GM19438 (cell line): Measurements from ENCODE around the gene GPRASP2.
"Not testable (repeated sequence)": the region's sequence is repeated elsewhere in the genome, so short reads cannot be mapped to it uniquely, and the experiment has no call there.

Experiments
- ATAC-seq: cut with Tn5 transposase; IDR thresholded peaks from one replicate; pipeline ENCODE4 v1.9.1; 2021; ENCODE audit warnings: low read depth; ENCODE audit not compliant: unreplicated experiment

GPRASP2 gene

GRCh38 chrX:102712216-102712966, at the start of gene GPRASP2:
Gene GPRASP2, plus strand, starts transcription at chrX:102712448. Its CDS starts 2,422 bp downstream, at chrX:102714870.
- no peak for ATAC-seq

GRCh38 chrX:102663820-102664219, 48.4 kb upstream of the GPRASP2 start:
- ATAC-seq = not testable (repeated sequence)

GRCh38 chrX:102667034-102667433, 45.2 kb upstream of the GPRASP2 start:
- ATAC-seq = not testable (repeated sequence)

- ATAC-seq = no peak
Observed at GRCh38 chrX:102669526-102669925, 42.7 kb upstream of the GPRASP2 start.

- ATAC-seq = no peak
Observed at GRCh38 chrX:102672856-102673255, 39.4 kb upstream of the GPRASP2 start.

- ATAC-seq = not testable (repeated sequence)
Observed at GRCh38 chrX:102677479-102677878, 34.8 kb upstream of the GPRASP2 start.

- ATAC-seq = no peak
Observed at GRCh38 chrX:102684772-102685520, 27.3 kb upstream of the GPRASP2 start.

- ATAC-seq = no peak
Observed at GRCh38 chrX:102694749-102695148, 17.5 kb upstream of the GPRASP2 start.

- ATAC-seq = no peak
Observed at GRCh38 chrX:102696306-102696705, 15.9 kb upstream of the GPRASP2 start.

GRCh38 chrX:102697494-102697893, 14.8 kb upstream of the GPRASP2 start:
- no peak for ATAC-seq

GRCh38 chrX:102708900-102709299, 3.3 kb upstream of the GPRASP2 start:
- ATAC-seq = no peak

- no peak for ATAC-seq
Observed at GRCh38 chrX:102711872-102712215, 404 bp upstream of the GPRASP2 start.

- no peak for ATAC-seq
Observed at GRCh38 chrX:102712981-102713625, 855 bp downstream of the GPRASP2 start.

- no peak for ATAC-seq
Observed at GRCh38 chrX:102714994-102715393, 2.7 kb downstream of the GPRASP2 start.

- no peak for ATAC-seq
Observed at GRCh38 chrX:102715967-102716366, 3.7 kb downstream of the GPRASP2 start.

- peak; percentile 97 for ATAC-seq
Observed at GRCh38 chrX:102720237-102721168, 8.3 kb downstream of the GPRASP2 start, which contains the start of gene GPRASP3. Gene GPRASP3, plus strand, starts transcription at chrX:102720743. Its CDS starts 28,253 bp downstream, at chrX:102748996.

GRCh38 chrX:102721169-102721506, 8.9 kb downstream of the GPRASP2 start:
- ATAC-seq = not testable (repeated sequence)

GRCh38 chrX:102723456-102723855, 11.2 kb downstream of the GPRASP2 start:
- no peak for ATAC-seq

GRCh38 chrX:102727761-102728160, 15.5 kb downstream of the GPRASP2 start:
- ATAC-seq = no peak

GRCh38 chrX:102728646-102729045, 16.4 kb downstream of the GPRASP2 start:
- ATAC-seq = no peak
